KMS-11 (cell line): ENCODE measurements around the gene SLC7A14.

Experiments used
- H2AFZ ChIP-seq: fragments of 200-600 bp; sonication (generic); 2 replicates; pipeline ENCODE4 v1.6.1; 2016; ENCODE audit warnings: antibody characterized with exemption, mixed run types, low read depth
- H3K27ac ChIP-seq: fragments of 200-600 bp; sonication (generic); 2 replicates; pipeline ENCODE4 v1.6.1; 2016; ENCODE audit warnings: mild to moderate bottlenecking, mixed run types
- H3K27me3 ChIP-seq: fragments of 200-600 bp; sonication (generic); 2 replicates; pipeline ENCODE4 v1.6.1; 2017; ENCODE audit warnings: mild to moderate bottlenecking, low read depth, mixed run types, moderate library complexity; ENCODE audit not compliant: insufficient read depth
- H3K36me3 ChIP-seq: fragments of 200-600 bp; sonication (generic); 2 replicates; pipeline ENCODE4 v1.6.1; 2017; ENCODE audit warnings: mild to moderate bottlenecking, mixed run types; ENCODE audit not compliant: insufficient read depth
- H3K4me1 ChIP-seq: fragments of 200-600 bp; sonication (generic); 2 replicates; pipeline ENCODE4 v1.6.1; 2016; ENCODE audit warnings: mild to moderate bottlenecking, low read depth, mixed run types; ENCODE audit not compliant: poor library complexity, severe bottlenecking
- H3K4me2 ChIP-seq: fragments of 200-600 bp; sonication (generic); 2 replicates; pipeline ENCODE4 v1.7.0; 2016; ENCODE audit warnings: mild to moderate bottlenecking, mixed run types
- H3K4me3 ChIP-seq: fragments of 200-600 bp; sonication (generic); IDR thresholded peaks from 2 replicates; pipeline ENCODE4 v1.6.1; 2017; ENCODE audit warnings: low read depth, low read length, mixed read lengths; ENCODE audit not compliant: insufficient read depth
- H3K79me2 ChIP-seq: fragments of 200-600 bp; sonication (generic); 2 replicates; pipeline ENCODE4 v1.6.1; 2016; ENCODE audit warnings: low read depth, mixed run types; ENCODE audit not compliant: insufficient read depth
- H3K9ac ChIP-seq: fragments of 200-600 bp; sonication (generic); 2 replicates; pipeline ENCODE4 v1.6.1; 2016; ENCODE audit warnings: mild to moderate bottlenecking, mixed run types
- H4K20me1 ChIP-seq: fragments of 200-600 bp; sonication (generic); 2 replicates; pipeline ENCODE4 v1.6.1; 2016; ENCODE audit warnings: mild to moderate bottlenecking, mixed run types; ENCODE audit not compliant: insufficient read depth
- CTCF ChIP-seq: fragments of 200-600 bp; sonication (generic); conservative IDR thresholded peaks from 2 replicates; pipeline ENCODE4 v1.6.1; 2017; ENCODE audit warnings: low read depth, mild to moderate bottlenecking, antibody characterized with exemption, low read length, moderate library complexity, mixed read lengths

The SLC7A14 gene

GRCh38 chr3:170560717-170561382 lies 25.0 kb downstream of the SLC7A14 start:
- no peaks in the 10 kb centered on the region for H3K36me3 ChIP-seq
- H3K4me3 ChIP-seq, result no peak overlapping the region
- no peaks in the 10 kb centered on the region for H3K27me3 ChIP-seq
- no peaks in the 10 kb centered on the region for H4K20me1 ChIP-seq
- H3K9ac ChIP-seq, result no peak overlapping the region
- no peaks in the 10 kb centered on the region for H3K4me1 ChIP-seq
- no peak overlapping the region for H3K4me2 ChIP-seq
- H2AFZ ChIP-seq, result no peak overlapping the region
- no peak overlapping the region for H3K27ac ChIP-seq
- H3K79me2 ChIP-seq, result no peaks in the 10 kb centered on the region
- no peak for TF ChIP-seq CTCF

- Histone ChIP-seq H3K4me1 (no peaks in the 10 kb centered on the region), H3K4me3 (no peak overlapping the region), H3K79me2 (no peaks in the 10 kb centered on the region), H3K36me3 (no peaks in the 10 kb centered on the region), H3K4me2 (no peak overlapping the region), H2AFZ (no peak overlapping the region), H3K27ac (no peak overlapping the region), H3K9ac (no peak overlapping the region), H4K20me1 (no peaks in the 10 kb centered on the region), H3K27me3 (no peaks in the 10 kb centered on the region)
- no peak for TF ChIP-seq CTCF
Observed at GRCh38 chr3:170560296-170560695, 25.6 kb downstream of the SLC7A14 start.

GRCh38 chr3:170558427-170558826 lies 27.4 kb downstream of the SLC7A14 start:
- Histone ChIP-seq H3K36me3 (no peaks in the 10 kb centered on the region), H3K4me1 (no peaks in the 10 kb centered on the region), H4K20me1 (no peaks in the 10 kb centered on the region), H3K4me2 (no peak overlapping the region), H3K27ac (no peak overlapping the region), H3K4me3 (no peak overlapping the region), H2AFZ (no peak overlapping the region), H3K9ac (no peak overlapping the region), H3K27me3 (no peaks in the 10 kb centered on the region), H3K79me2 (no peaks in the 10 kb centered on the region)
- TF ChIP-seq CTCF, result no peak

GRCh38 chr3:170555329-170555728 lies 30.5 kb downstream of the SLC7A14 start:
- Histone ChIP-seq H3K4me1 (no peaks in the 10 kb centered on the region), H3K9ac (no peak overlapping the region), H3K79me2 (no peaks in the 10 kb centered on the region), H3K4me3 (no peak overlapping the region), H3K27ac (no peak overlapping the region), H3K36me3 (no peaks in the 10 kb centered on the region), H2AFZ (no peak overlapping the region), H4K20me1 (no peaks in the 10 kb centered on the region), H3K27me3 (no peaks in the 10 kb centered on the region), H3K4me2 (no peak overlapping the region)
- no peak for TF ChIP-seq CTCF
